ENCODE data around the gene KLHL11.

KLHL11 gene

GRCh38 chr17:41823141-41823524 lies 42.1 kb downstream of the KLHL11 start:
- no peak overlapping the region for H3K4me3 ChIP-seq (ENCODE audit: low read length)

GRCh38 chr17:41822216-41823140 lies 42.7 kb downstream of the KLHL11 start:
- DNase-seq (ENCODE audit: low read depth) = no peak
- TF ChIP-seq CTCF (conservative IDR thresholded peaks at IDR 0.05; ENCODE audit: low read length) = no peak
- no peak overlapping the region for H3K4me3 ChIP-seq (ENCODE audit: low read length)

More at GRCh38 chr17:41823141-41823524, 42.1 kb downstream of the KLHL11 start:
- no peak for TF ChIP-seq CTCF (conservative IDR thresholded peaks at IDR 0.05; ENCODE audit: low read length)
- no peak for DNase-seq (ENCODE audit: low read depth)

GRCh38 chr17:41821776-41822175 lies 43.4 kb downstream of the KLHL11 start:
- no peak for TF ChIP-seq CTCF (conservative IDR thresholded peaks at IDR 0.05; ENCODE audit: low read length)
- no peak overlapping the region for H3K4me3 ChIP-seq (ENCODE audit: low read length)
- no peak for DNase-seq (ENCODE audit: low read depth)

GRCh38 chr17:41818024-41818423 lies 47.2 kb downstream of the KLHL11 start:
- DNase-seq (ENCODE audit: low read depth) = no peak
- H3K4me3 ChIP-seq (ENCODE audit: low read length) = no peak overlapping the region
- no peak for TF ChIP-seq CTCF (conservative IDR thresholded peaks at IDR 0.05; ENCODE audit: low read length)

- no peak overlapping the region for H3K4me3 ChIP-seq (ENCODE audit: low read length)
- no peak for TF ChIP-seq CTCF (conservative IDR thresholded peaks at IDR 0.05; ENCODE audit: low read length)
- DNase-seq (ENCODE audit: low read depth) = no peak
Observed at GRCh38 chr17:41816637-41817320, 48.4 kb downstream of the KLHL11 start.

GRCh38 chr17:41814195-41814594 lies 51.0 kb downstream of the KLHL11 start:
- TF ChIP-seq CTCF (conservative IDR thresholded peaks at IDR 0.05; ENCODE audit: low read length) = no peak
- H3K4me3 ChIP-seq (ENCODE audit: low read length) = peak overlapping the region; percentile 90

More at GRCh38 chr17:41814195-41814594, 51.0 kb downstream of the KLHL11 start:
- no peak for DNase-seq (ENCODE audit: low read depth)

All from AG10803 (cell line).